ENCODE data around the gene SMYD2. TPM values are rescaled to one million over a fixed set of nuclear protein-coding genes. Genes with fewer than 3 reads are reported as not detected.
A peak's percentile ranks its signal among the peaks of the same experiment; 100 is the strongest.

Gene SMYD2
- total and polyA plus RNA-seq, 3 donors from 2014 or later = 73.9 to 89.4 (median 75.5) TPM

DNA sequence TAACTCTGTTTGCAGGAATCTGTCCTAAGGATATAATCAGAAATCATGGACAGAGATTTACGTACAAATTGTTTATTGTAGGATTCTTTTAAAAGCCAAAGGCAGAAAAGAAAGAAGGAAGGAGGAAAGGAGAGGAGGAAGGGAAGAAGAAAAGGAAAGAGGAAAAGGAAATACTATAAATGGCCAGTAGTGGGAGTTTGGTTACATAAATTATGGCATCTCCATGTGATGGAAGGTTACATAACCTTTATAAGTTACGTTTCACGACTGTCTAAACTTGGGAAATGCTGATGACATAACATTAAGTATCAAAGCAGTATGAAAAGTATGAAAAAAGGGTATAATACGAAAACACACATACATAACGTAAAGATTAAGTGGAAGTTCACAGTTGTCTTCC lies 39.0 kb downstream of the SMYD2 start:
- no peaks in the 10 kb centered on the region for H3K4me1 ChIP-seq
- H3K4me3 ChIP-seq = no peak overlapping the region
- no peak for DNase-seq
- H3K27ac ChIP-seq = no peak overlapping the region
- intact Hi-C loops (cut with DNase I; ENCODE audit: low total_unique reads) = no loop called here
- TF ChIP-seq, protein P1, sequence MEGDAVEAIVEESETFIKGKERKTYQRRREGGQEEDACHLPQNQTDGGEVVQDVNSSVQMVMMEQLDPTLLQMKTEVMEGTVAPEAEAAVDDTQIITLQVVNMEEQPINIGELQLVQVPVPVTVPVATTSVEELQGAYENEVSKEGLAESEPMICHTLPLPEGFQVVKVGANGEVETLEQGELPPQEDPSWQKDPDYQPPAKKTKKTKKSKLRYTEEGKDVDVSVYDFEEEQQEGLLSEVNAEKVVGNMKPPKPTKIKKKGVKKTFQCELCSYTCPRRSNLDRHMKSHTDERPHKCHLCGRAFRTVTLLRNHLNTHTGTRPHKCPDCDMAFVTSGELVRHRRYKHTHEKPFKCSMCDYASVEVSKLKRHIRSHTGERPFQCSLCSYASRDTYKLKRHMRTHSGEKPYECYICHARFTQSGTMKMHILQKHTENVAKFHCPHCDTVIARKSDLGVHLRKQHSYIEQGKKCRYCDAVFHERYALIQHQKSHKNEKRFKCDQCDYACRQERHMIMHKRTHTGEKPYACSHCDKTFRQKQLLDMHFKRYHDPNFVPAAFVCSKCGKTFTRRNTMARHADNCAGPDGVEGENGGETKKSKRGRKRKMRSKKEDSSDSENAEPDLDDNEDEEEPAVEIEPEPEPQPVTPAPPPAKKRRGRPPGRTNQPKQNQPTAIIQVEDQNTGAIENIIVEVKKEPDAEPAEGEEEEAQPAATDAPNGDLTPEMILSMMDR (IDR thresholded peaks at IDR 0.05) = no peak
- TF ChIP-seq POLR2A (IDR thresholded peaks at IDR 0.05) = no peak
- no peaks in the 10 kb centered on the region for H3K27me3 ChIP-seq
- WGBS, 2 donors = 86 to 95% methylated on average over 5 of the region's 5 CpGs
- no peaks in the 10 kb centered on the region for H3K36me3 ChIP-seq (ENCODE audit: low read depth, missing control alignments)
- H3K9me3 ChIP-seq = no peaks in the 10 kb centered on the region

DNA sequence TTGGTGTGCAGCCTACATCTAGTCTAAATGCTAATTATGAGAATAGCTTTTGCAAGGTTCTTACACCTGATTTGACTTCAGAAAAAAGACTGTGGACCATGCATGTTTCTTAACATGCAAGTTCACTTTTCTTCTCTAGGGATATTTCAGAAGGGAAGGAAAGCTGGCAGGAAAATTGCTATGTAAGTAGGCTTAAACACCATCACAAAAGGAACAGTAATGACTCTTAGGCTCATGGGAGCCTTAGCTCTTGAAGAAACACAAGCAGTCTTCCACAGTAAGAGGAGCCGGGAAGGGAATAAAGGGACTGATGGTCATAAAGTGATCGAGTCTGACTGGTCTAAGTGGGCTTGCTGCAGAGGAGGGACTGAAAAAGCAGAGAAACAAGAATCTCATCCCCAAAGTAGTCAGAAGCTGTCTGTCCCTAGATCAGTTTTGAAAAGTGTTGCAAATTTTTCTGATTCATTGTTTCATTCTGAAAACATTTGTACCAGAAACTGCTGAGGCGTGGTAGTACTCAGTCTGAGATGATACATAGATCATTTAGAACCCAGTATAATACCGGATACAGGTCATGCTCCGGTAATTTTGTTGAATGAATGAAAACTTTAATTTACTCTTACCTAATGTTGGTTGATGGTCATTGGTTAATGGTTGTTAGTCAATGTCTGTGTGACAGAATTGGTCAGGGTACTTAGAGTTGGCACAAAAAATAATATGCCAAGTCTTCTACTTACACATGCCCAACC lies 40.9 kb downstream of the SMYD2 start:
- intact Hi-C loops (cut with DNase I; ENCODE audit: low total_unique reads) = no loop called here

DNA sequence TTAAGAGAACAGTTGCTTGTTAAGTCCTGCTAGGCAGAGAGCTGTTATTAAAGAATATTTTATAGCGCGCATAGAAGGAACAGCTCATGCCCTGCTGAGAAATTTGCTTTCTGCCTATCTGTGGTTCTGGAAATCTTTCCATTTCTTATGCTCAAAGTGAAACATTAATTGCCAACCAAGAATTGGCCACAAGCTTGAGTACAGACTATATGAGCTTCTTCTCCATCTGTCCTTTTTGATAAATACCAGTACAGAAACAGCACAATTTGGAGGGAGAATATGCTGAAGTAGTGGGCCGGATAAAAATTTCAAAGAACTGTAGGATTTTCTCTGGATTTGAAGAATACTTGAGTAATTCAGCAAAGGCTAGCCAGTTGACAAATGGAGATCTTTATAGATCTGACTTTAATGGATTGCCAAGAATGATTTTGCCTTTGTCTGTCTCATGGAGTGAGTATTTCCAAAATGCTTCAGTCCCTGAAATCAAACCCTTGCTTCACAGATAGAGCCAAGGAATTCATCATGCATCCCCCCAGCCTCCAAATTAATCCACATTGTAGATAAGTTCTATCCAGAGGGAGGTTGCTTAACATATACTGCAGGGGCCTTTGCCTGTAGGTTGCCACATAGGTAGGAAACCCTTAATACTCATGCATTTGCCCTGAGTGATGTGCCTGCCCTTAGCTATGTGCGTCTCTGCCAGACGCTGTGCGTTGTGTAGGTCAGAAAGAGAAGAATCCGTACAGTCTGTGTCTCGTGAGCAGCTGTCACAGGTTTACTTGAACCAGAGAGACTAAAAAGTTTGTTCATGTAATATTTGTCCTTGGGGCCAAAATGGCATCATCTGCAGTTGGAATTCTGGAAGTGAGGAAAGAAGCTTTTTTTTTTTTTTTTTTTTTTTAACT lies 44.2 kb downstream of the SMYD2 start:
- Histone ChIP-seq H3K4me1 (no peaks in the 10 kb centered on the region), H3K9me3 (no peaks in the 10 kb centered on the region), H3K27ac (no peak overlapping the region), H3K4me3 (no peak overlapping the region), H3K27me3 (no peaks in the 10 kb centered on the region), H3K36me3 (ENCODE audit: low read depth, missing control alignments) (no peaks in the 10 kb centered on the region)
- 79 to 92% methylated on average over 8 of the region's 8 CpGs for WGBS, 2 donors
- DNase-seq = no peak
- TF ChIP-seq POLR2A (IDR thresholded peaks at IDR 0.05) = no peak
- TF ChIP-seq, protein P1 (IDR thresholded peaks at IDR 0.05) = no peak
- intact Hi-C loops (cut with DNase I; ENCODE audit: low total_unique reads) = loop anchor here (5.0 kb wide), 1 partner anchor 63 kb away; no protein-coding TSS in a partner anchor

More for the DNA sequence above, 40.9 kb downstream of the SMYD2 start:
- no peak for DNase-seq
- H3K27ac ChIP-seq = peak overlapping the region in 1 of 2 donors; percentile 33
- no peak overlapping the region for H3K4me3 ChIP-seq
- H3K27me3 ChIP-seq = no peaks in the 10 kb centered on the region
- 61 to 69% methylated on average over 5 of the region's 5 CpGs for WGBS, 2 donors
- H3K36me3 ChIP-seq (ENCODE audit: low read depth, missing control alignments) = no peaks in the 10 kb centered on the region
- H3K4me1 ChIP-seq = no peaks in the 10 kb centered on the region
- H3K9me3 ChIP-seq = no peaks in the 10 kb centered on the region
- no peak for TF ChIP-seq POLR2A (IDR thresholded peaks at IDR 0.05)
- TF ChIP-seq, protein P1 (IDR thresholded peaks at IDR 0.05) = no peak

DNA sequence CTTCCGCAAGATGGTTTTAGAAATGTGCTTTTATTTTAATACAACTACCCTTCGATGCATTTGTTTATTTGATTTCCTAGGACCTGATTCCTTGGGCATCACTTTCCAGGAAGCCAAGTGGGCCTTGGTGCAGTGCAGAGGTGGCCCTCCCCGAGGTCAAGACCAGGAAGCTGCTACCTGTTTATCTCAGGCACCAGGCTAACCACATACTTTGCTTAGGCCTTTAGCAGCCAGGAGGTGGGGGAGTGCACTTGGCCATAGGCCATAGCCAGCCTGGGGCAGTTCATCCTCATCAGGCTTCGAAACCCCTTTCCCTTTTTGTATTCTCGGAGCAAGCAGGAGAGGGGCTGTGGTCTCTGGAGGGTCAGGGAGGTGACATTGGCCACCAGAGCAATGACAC lies 45.4 kb downstream of the SMYD2 start:
- no peak for DNase-seq
- intact Hi-C loops (cut with DNase I; ENCODE audit: low total_unique reads) = loop anchor here (5.0 kb wide), 1 partner anchor 64 kb away; no protein-coding TSS in a partner anchor
- no peaks in the 10 kb centered on the region for H3K36me3 ChIP-seq (ENCODE audit: low read depth, missing control alignments)

More for the DNA sequence above, 45.4 kb downstream of the SMYD2 start:
- H3K27me3 ChIP-seq = no peaks in the 10 kb centered on the region
- 51 to 86% methylated on average over 4 to 5 of the region's 5 CpGs for WGBS, 2 donors
- no peak overlapping the region for H3K4me3 ChIP-seq
- H3K4me1 ChIP-seq = no peaks in the 10 kb centered on the region
- H3K27ac ChIP-seq = no peak overlapping the region
- no peaks in the 10 kb centered on the region for H3K9me3 ChIP-seq
- no peak for TF ChIP-seq POLR2A (IDR thresholded peaks at IDR 0.05)
- TF ChIP-seq, protein P1 (IDR thresholded peaks at IDR 0.05) = no peak

Data from testis (tissue), 3 donors.